TTC549 (cell line): ENCODE results near the gene NOMO2.
"Not testable (repeated sequence)": the region's sequence is repeated elsewhere in the genome, so short reads cannot be mapped to it uniquely, and the experiment has no call there.

Experiments
- FAIRE-seq: peaks from 2 replicates; lab custom pipeline; 2012; peaks lifted over from hg19 to GRCh38; lab: Jason Lieb, UNC

The NOMO2 gene

GRCh38 chr16:18575945-18576344 lies 14.0 kb upstream of the NOMO2 start:
- not testable (repeated sequence) for FAIRE-seq

- FAIRE-seq = not testable (repeated sequence)
Measured at GRCh38 chr16:18575298-18575917, 13.5 kb upstream of the NOMO2 start.

- not testable (repeated sequence) for FAIRE-seq
Measured at GRCh38 chr16:18573887-18574286, 12.0 kb upstream of the NOMO2 start.

- not testable (repeated sequence) for FAIRE-seq
Measured at GRCh38 chr16:18572973-18573372, 11.1 kb upstream of the NOMO2 start.

GRCh38 chr16:18571307-18571850 lies 9.5 kb upstream of the NOMO2 start:
- FAIRE-seq = not testable (repeated sequence)

- not testable (repeated sequence) for FAIRE-seq
Measured at GRCh38 chr16:18570529-18571306, 8.8 kb upstream of the NOMO2 start.

GRCh38 chr16:18560416-18561220 lies 1.3 kb downstream of the NOMO2 start:
- FAIRE-seq = not testable (repeated sequence)

- not testable (repeated sequence) for FAIRE-seq
Measured at GRCh38 chr16:18553671-18554070, 8.2 kb downstream of the NOMO2 start.

- FAIRE-seq = not testable (repeated sequence)
Measured at GRCh38 chr16:18547382-18547781, 14.5 kb downstream of the NOMO2 start.

- not testable (repeated sequence) for FAIRE-seq
Measured at GRCh38 chr16:18546853-18547252, 15.0 kb downstream of the NOMO2 start.

GRCh38 chr16:18544232-18545081 lies 17.4 kb downstream of the NOMO2 start:
- not testable (repeated sequence) for FAIRE-seq

GRCh38 chr16:18541912-18542311 lies 20.0 kb downstream of the NOMO2 start:
- not testable (repeated sequence) for FAIRE-seq

GRCh38 chr16:18537004-18537403 lies 24.9 kb downstream of the NOMO2 start:
- FAIRE-seq = not testable (repeated sequence)

- not testable (repeated sequence) for FAIRE-seq
Measured at GRCh38 chr16:18535519-18536168, 26.3 kb downstream of the NOMO2 start.

GRCh38 chr16:18534308-18534707 lies 27.6 kb downstream of the NOMO2 start:
- not testable (repeated sequence) for FAIRE-seq

- not testable (repeated sequence) for FAIRE-seq
Measured at GRCh38 chr16:18531323-18531722, 30.6 kb downstream of the NOMO2 start.

GRCh38 chr16:18530329-18530728 lies 31.6 kb downstream of the NOMO2 start:
- FAIRE-seq = not testable (repeated sequence)

GRCh38 chr16:18526547-18526946 lies 35.4 kb downstream of the NOMO2 start:
- not testable (repeated sequence) for FAIRE-seq

GRCh38 chr16:18525882-18526482 lies 35.9 kb downstream of the NOMO2 start:
- not testable (repeated sequence) for FAIRE-seq

- FAIRE-seq = not testable (repeated sequence)
Measured at GRCh38 chr16:18522637-18523036, 39.3 kb downstream of the NOMO2 start.
